NCI-H748 treated with DMSO at 0.1 percent for 48 hours (cell line): Measurements from ENCODE around the gene DOK5.

Experiments
- DNase-seq: peaks from one replicate; lab custom pipeline; 2025; lab: John Stamatoyannopoulos, UW

The DOK5 gene

GRCh38 chr20:54560357-54560756 lies 85.0 kb downstream of the DOK5 start:
- DNase-seq = no peak

DNA sequence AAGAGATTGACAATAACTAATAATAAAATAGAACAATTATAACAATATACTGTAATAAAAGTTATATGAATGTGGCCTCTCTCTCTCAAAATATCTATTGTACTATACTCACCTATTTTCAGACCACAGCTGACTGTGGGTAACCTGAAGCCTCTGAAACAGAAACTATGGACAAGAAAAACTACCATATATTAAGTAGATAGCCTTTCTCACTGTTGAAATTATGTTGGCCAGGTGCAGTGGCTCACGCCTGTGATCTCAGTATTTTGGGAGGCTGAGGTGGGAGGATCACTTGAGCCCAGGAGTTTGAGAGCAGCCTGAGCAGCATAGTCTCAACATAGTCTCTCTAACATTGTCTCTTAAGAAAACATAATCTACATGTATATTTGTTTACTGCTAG lies 89.9 kb downstream of the DOK5 start:
- DNase-seq = no peak

DNA sequence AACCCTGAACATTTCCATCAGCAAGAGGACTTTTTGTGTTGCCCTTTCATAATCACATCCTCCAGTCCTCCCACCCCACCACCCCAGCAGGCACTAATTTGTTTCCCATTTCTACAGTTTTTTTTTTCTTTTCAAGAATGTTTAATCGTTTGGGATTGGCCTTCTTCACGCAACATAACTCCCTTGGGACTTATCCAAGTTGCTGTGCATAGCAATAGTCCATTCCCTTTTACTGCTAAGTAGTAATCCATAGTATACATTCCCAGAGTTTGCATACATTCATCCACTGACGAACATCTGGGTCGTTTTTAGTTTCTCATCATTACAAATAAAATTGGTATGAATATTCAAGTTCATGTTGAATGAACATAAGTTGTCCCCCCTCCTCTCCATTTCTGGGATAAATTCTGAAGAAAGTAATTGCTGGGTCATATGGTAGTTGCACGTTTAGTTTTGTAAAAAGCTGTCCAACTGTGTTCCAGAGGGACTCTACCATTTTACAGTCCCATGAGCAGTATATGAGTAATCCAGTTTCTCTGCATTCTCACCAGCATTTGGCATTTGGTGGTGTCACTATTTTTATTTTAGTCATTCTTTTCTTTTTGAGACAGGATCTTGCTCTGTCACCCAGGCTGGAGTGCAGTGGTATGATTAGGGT lies 90.8 kb downstream of the DOK5 start:
- no peak for DNase-seq

- no peak for DNase-seq
These were observed 95.2 kb downstream of the DOK5 start for GRCh38 chr20:54570561-54570960.

DNA sequence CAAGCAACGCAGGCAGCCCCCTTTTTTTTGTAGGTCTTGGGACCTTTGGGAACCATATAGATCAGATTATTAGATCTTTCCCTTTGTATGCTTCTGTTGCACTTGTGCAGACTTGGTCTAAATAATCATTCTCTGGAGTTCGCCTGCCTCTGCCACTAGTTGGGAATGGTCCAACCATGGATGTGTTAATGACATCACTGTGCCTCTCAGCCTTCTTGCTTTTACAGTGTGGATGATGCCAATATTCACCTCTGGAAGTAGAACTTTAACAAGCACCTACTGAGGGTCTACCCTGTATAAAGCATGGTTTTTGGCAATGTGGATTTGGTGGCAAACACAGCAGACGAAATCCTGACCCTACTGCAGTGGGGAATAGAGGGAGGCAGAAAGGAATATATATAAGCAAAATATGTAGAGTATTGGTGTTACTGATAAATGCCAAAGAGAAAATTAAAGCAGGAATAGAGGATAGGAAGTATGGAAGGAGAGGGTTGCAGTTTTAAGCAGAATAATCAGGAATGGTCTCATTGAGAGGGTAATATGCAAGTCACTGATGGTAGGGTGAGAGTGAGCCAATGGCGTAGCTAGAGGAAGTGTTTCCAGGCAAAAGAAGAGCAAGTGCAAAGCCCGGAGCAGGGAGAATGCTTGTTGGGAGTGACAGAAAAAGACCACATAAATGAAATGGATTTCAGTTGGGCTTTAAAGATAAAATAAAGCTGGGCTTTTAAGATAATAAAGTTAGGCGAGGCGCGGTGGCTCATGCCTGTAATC lies 97.5 kb downstream of the DOK5 start:
- no peak for DNase-seq

- no peak for DNase-seq
These were observed 98.4 kb downstream of the DOK5 start for GRCh38 chr20:54573838-54574237.

DNA sequence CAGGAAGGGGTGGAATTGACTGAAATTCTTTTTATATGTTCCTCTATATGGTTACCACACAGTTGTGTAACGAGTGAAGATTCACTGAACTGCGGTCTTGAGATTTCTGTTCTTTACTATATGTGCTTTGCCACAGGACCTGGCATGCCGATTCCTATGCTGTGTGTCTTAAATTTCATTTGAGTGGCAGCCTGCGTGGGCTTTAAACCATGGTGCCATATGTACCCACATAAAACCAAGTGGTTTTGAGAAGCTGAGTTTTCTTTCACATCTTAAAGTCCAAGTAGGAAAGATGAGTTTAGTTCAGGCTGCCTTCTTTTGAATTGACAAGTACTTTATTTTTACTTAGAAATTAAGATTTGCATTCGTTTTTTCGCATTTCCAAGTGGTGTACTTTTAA lies 101.1 kb downstream of the DOK5 start:
- no peak for DNase-seq

GRCh38 chr20:54577637-54578036 lies 102.2 kb downstream of the DOK5 start:
- DNase-seq = no peak

DNA sequence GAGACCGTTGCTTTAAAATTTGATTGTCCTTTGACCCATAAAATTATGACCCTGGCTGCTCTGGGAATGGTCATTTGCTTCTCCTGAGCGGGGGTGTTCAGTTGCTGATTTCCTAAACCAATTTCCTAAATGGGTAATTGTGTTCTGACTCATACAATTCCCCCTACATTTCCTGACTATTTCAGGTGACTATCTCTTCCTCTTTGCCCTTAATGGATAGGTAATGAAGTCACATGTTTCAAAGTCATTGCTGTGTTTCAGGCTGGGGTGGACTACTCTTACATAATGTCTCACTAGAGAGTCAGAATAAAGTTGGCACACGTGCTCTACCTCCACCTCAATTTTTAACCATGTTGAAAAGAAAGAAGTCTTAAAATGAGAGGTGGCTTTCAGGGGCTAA lies 109.8 kb downstream of the DOK5 start:
- no peak for DNase-seq

GRCh38 chr20:54587408-54587807 lies 112.0 kb downstream of the DOK5 start:
- no peak for DNase-seq

- no peak for DNase-seq
These were observed 114.1 kb downstream of the DOK5 start for GRCh38 chr20:54589402-54590030.

- DNase-seq = no peak
These were observed 115.5 kb downstream of the DOK5 start for GRCh38 chr20:54590856-54591255.

GRCh38 chr20:54596651-54597050 lies 121.3 kb downstream of the DOK5 start:
- DNase-seq = no peak

- DNase-seq = no peak
These were observed 123.0 kb downstream of the DOK5 start for GRCh38 chr20:54598352-54598751.

GRCh38 chr20:54600634-54601033 lies 125.2 kb downstream of the DOK5 start:
- DNase-seq = no peak

- DNase-seq = no peak
These were observed 126.6 kb downstream of the DOK5 start for GRCh38 chr20:54601831-54602515.

- DNase-seq = no peak
These were observed 129.9 kb downstream of the DOK5 start for GRCh38 chr20:54605319-54605718.

DNA sequence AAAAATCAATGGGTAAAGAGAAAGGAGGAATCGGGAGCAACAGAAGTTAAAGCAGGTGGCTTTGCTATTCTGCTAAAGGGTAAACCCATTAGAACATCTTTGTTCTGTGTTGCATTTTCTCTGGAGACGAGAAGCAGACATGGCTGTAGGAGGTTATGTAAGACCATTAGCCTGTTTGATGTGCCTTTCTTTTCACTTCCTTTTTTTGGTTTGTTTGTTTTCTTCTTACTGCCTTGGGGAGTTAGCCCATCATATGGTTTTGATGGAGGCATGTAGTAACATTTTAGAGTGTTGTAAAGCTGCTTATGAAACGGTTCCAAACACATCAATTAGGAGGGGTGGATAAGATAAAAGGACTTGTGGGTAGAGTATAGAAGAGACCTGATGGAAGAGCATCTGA lies 131.0 kb downstream of the DOK5 start:
- DNase-seq = no peak

DNA sequence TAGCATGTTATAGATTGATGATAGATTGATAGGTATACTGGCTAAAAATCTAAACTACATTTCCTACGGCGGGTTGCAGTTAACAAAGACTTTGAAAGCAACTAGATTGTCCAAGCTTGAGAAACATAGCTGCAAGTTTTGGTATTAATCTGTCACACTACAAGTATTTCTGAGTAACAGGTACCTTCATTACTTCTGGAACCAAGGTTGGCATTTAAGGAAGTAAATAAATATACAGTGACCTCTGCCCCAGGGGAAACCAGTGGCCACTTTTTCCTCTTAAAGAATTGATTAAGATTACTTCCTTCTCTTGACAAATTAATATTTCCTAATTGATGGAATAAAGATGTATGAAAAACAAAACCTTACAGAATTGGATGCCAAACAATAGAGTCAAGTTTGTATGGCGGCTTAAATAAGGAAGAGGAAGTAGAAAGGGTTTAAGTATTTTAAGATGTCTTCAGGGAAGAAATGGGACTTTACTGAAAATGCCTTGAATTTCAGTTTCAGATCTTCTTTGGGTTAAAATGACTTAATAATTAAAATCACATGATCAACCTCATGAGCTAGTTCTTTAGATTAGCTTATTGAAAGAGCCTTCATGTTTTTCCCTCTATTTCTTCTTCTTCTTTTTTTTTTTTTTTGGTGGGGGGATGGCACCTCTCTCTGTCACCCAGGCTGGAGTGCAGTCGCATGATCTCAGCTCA lies 132.8 kb downstream of the DOK5 start:
- DNase-seq = no peak

GRCh38 chr20:54608943-54609342 lies 133.6 kb downstream of the DOK5 start:
- DNase-seq = no peak

- DNase-seq = no peak
These were observed 136.5 kb downstream of the DOK5 start for GRCh38 chr20:54611708-54612412.
